ENCODE data around the gene CLBA1. TPM values are rescaled to one million over a fixed set of nuclear protein-coding genes. Genes with fewer than 3 reads are reported as not detected.
A peak's percentile ranks its signal among the peaks of the same experiment; 100 is the strongest.

The CLBA1 gene
- total and polyA plus RNA-seq, 2 donors (not counting 1 experiment from before 2014, with no cell fraction given) = 0.63 to 5.5 TPM

DNA sequence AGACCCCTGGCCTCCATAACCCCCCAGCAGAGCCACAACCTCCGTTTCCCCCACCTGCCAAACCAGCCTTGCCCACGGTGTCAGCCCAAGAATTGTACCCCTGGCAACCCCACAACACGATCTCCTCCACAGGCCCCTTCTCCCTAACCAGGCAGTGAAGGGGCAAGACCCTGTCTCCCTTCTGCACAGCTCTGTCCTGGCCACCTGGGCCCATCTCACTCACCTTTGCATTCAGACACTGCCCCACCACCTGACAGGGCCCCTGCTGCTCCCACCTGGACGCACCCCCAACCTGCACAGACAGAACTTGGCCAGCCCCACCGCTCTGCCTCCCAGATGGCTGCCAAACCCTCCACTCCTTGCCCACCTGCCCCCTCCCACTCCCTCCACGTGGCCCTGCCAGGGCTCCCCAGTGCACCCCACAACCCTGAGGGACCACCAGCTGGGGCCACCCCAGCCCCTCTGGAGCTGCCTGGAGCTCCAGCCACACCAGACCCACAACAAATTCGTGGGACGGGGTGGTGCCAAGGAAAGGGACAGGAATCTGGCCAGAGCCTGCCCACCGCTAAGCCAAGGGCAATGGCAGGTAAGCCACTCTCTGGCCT is 19.2 kb upstream of the CLBA1 start:
- Histone ChIP-seq H3K27me3 (replicated peaks in 1 of 4; ENCODE audit: control extremely low read depth in 1 of 4, control insufficient read depth in 3 of 4, insufficient read depth in 4 of 4, low read length in 3 of 4) (peaks cover 0 to 38% (median 15%) of the 10 kb centered on the region in 4 experiments), H3K9ac (ENCODE audit: low read length) (no peak overlapping the region), H3K4me1 (ENCODE audit: control insufficient read depth in 2 of 2, insufficient read depth in 2 of 2, low read length in 2 of 2) (peaks cover 17 to 19% of the 10 kb centered on the region in 2 donors), H3K4me3 (ENCODE audit: control extremely low read depth in 1 of 5, extremely low read depth in 1 of 5, insufficient read depth in 1 of 5, low read depth in 2 of 5, low read length in 4 of 5) (no peak overlapping the region), H3K9me3 (ENCODE audit: control extremely low read depth in 1 of 3, control insufficient read depth in 2 of 3, insufficient read depth in 1 of 3, low read length in 2 of 3) (peaks cover 0 to 8% (median 0%) of the 10 kb centered on the region in 3 donors), H3K79me2 (ENCODE audit: control insufficient read depth, insufficient read depth, low read length) (no peaks in the 10 kb centered on the region), H2AFZ (ENCODE audit: insufficient read depth, low read depth, low read length, poor library complexity, severe bottlenecking) (no peak overlapping the region), H4K20me1 (ENCODE audit: control insufficient read depth, insufficient read depth, low read length, poor library complexity, severe bottlenecking) (no peaks in the 10 kb centered on the region), H3K27ac (ENCODE audit: low read length in 2 of 2) (no peak overlapping the region), H3K36me3 (replicated peaks in 1 of 2; ENCODE audit: control extremely low read depth in 1 of 2, control insufficient read depth in 1 of 2, extremely low read depth in 1 of 2, insufficient read depth in 2 of 2, low read length in 1 of 2) (no peaks in the 10 kb centered on the region), H3K4me2 (replicated peaks; ENCODE audit: low read depth, low read length, poor library complexity, severe bottlenecking) (no peak overlapping the region)
- ATAC-seq (ENCODE audit: low read depth) = no peak
- intact Hi-C loops (cut with micrococcal nuclease) = no loop called here
- WGBS (ENCODE audit: insufficient coverage) = 80% methylated on average over 9 of the region's 9 CpGs
- no peak for DNase-seq
- ChIA-PET POLR2A (no interaction called here), CTCF (no interaction called here)
- Mint-ChIP-seq H3K4me1 (peaks cover 16% of the 10 kb centered on the region), H3K27me3 (peaks cover 15% of the 10 kb centered on the region), H3K4me3 (no peak overlapping the region), H3K27ac (no peak overlapping the region), H3K9me3 (ENCODE audit: insufficient read depth) (no peaks in the 10 kb centered on the region)
- TF ChIP-seq CTCF (IDR thresholded peaks at IDR 0.05) = no peak
- no peak for TF ChIP-seq EZH2 (IDR thresholded peaks at IDR 0.05; ENCODE audit: borderline replicate concordance, insufficient read depth, low read depth, low read length, poor library complexity, severe bottlenecking)

GRCh38 chr14:104966981-104967385 is 18.6 kb upstream of the CLBA1 start:
- 64% methylated on average over 5 of the region's 8 CpGs for WGBS (ENCODE audit: insufficient coverage)
- Histone ChIP-seq H2AFZ (ENCODE audit: insufficient read depth, low read depth, low read length, poor library complexity, severe bottlenecking) (no peak overlapping the region), H3K27me3 (replicated peaks in 1 of 4; ENCODE audit: control extremely low read depth in 1 of 4, control insufficient read depth in 3 of 4, insufficient read depth in 4 of 4, low read length in 3 of 4) (peaks cover 0 to 38% (median 15%) of the 10 kb centered on the region in 4 experiments), H3K4me1 (ENCODE audit: control insufficient read depth in 2 of 2, insufficient read depth in 2 of 2, low read length in 2 of 2) (peaks cover 17 to 19% of the 10 kb centered on the region in 2 donors), H3K27ac (ENCODE audit: low read length in 2 of 2) (no peak overlapping the region), H3K4me3 (ENCODE audit: control extremely low read depth in 1 of 5, extremely low read depth in 1 of 5, insufficient read depth in 1 of 5, low read depth in 2 of 5, low read length in 4 of 5) (no peak overlapping the region), H3K9ac (ENCODE audit: low read length) (no peak overlapping the region), H4K20me1 (ENCODE audit: control insufficient read depth, insufficient read depth, low read length, poor library complexity, severe bottlenecking) (no peaks in the 10 kb centered on the region), H3K36me3 (replicated peaks in 1 of 2; ENCODE audit: control extremely low read depth in 1 of 2, control insufficient read depth in 1 of 2, extremely low read depth in 1 of 2, insufficient read depth in 2 of 2, low read length in 1 of 2) (no peaks in the 10 kb centered on the region), H3K9me3 (ENCODE audit: control extremely low read depth in 1 of 3, control insufficient read depth in 2 of 3, insufficient read depth in 1 of 3, low read length in 2 of 3) (peaks cover 0 to 8% (median 0%) of the 10 kb centered on the region in 3 donors), H3K4me2 (replicated peaks; ENCODE audit: low read depth, low read length, poor library complexity, severe bottlenecking) (peak overlapping the region; percentile 39), H3K79me2 (ENCODE audit: control insufficient read depth, insufficient read depth, low read length) (no peaks in the 10 kb centered on the region)
- ATAC-seq (ENCODE audit: low read depth) = no peak
- Mint-ChIP-seq H3K27me3 (peaks cover 15% of the 10 kb centered on the region), H3K4me3 (no peak overlapping the region), H3K4me1 (peaks cover 16% of the 10 kb centered on the region), H3K27ac (no peak overlapping the region), H3K9me3 (ENCODE audit: insufficient read depth) (no peaks in the 10 kb centered on the region)
- TF ChIP-seq CTCF (IDR thresholded peaks at IDR 0.05) = no peak
- no peak for TF ChIP-seq EZH2 (IDR thresholded peaks at IDR 0.05; ENCODE audit: borderline replicate concordance, insufficient read depth, low read depth, low read length, poor library complexity, severe bottlenecking)
- ChIA-PET POLR2A (no interaction called here), CTCF (interaction anchor here (0.7 kb wide), 1 partner anchor 361 kb away, joined by 3 read pairs; no protein-coding TSS in a partner anchor)
- DNase-seq = no peak
- intact Hi-C loops (cut with micrococcal nuclease) = no loop called here

All from B cell (primary cell).